ENCODE results near the gene PIK3R6.

Gene PIK3R6

DNA sequence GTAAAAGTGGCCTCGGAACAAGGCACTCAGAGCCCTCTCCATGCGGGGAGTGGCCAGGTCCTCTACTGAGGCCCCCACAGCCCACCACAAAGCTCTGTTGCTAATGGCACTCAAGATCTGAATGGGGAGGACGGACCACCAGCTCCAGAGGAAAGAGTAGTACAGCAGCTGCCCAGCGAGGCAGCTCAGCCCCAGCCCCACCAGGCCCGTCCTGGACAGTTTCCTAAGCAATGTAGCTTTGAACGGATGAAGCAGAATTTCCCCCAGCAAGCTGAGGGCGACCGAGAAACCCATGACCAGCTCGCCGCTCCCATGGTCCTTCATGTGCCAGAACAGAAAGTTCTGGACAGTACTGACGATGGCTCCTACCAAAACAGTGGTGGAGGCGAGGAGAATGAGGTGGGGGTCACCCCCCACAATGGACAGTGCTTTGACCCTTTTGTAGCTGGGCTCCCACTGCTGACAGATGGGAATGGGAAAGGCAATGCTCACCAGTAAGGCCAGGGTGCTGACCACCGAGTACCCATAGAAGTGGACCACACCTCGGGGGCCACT is 69.8 kb downstream of the PIK3R6 start:
- DNase-seq (ENCODE audit: low spot score) = no peak

DNA sequence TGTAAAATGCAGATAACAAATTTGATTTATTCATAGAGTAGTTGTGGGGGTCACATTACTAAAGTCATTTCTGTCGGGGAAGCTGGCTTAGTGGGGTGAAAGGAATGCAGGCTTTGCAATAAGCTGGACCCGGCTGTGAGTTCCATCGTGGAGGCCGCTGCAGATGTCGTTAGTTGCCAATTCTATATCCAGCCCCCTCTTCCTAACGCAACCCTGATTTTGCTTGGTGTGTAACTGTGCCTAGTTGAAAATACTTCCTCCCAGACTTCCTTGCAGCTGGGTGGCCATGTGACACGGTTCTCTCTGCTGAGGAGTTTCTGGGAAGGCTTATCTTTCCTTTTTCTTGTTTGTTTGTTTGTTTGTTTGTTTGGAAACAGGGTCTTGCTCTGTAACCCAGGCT is 72.8 kb downstream of the PIK3R6 start:
- DNase-seq (ENCODE audit: low spot score) = no peak

DNA sequence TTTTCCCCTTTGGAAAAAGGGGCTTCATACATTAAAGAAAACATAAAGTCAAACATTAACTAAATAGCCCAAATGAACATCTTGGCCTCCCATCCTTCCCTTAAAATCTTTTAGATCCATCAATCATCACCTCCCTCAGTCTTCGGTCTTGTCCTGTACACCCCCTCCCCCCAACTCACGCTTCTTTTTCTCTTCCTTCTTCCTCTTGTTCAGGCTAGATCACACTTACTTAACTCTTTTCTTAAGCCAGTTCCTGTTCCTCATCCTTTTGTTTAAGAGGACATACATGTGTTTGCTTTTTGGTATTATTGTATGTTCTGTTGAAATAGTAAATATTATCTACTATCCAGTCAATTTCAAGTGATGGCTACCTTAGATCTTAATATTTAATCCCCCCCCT is 73.8 kb downstream of the PIK3R6 start:
- DNase-seq (ENCODE audit: low spot score) = no peak

DNA sequence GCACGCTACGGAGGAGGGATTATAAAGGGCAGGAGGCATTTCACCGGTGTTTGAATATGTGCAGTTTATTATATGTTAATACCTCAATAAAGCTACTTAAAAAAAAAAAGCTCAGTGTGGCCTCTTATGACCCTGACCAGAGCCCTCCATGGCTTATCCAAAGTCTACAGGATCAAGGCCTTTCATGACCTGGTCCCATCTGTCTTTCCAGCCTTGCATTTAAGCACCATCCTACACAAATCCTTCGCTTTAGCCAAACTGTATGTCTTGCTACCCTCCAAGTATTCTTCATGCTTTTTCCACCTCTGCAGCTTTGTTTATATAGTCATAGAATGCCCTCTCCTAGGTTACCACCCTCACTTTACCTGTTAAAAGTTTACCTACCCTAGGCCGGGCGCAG is 74.8 kb downstream of the PIK3R6 start:
- DNase-seq (ENCODE audit: low spot score) = no peak

DNA sequence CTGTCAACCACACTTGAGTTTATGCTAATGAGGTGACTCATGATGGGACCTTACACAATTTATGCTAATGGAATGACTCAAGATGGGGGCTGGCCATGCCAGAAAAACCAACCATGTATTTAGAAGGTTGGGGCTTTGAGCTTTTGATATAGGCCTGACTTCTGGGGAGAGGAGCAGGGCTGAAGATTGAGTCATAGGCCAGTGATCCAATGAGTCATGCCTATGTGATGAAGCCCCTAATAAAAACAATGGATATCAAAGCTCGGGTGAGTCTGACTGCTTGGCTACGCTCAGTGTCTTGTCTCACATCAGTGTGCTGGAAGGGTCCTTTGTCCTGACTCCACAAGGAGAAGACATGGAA is 75.6 kb downstream of the PIK3R6 start:
- peak; percentile 48 for DNase-seq (ENCODE audit: low spot score)

DNA sequence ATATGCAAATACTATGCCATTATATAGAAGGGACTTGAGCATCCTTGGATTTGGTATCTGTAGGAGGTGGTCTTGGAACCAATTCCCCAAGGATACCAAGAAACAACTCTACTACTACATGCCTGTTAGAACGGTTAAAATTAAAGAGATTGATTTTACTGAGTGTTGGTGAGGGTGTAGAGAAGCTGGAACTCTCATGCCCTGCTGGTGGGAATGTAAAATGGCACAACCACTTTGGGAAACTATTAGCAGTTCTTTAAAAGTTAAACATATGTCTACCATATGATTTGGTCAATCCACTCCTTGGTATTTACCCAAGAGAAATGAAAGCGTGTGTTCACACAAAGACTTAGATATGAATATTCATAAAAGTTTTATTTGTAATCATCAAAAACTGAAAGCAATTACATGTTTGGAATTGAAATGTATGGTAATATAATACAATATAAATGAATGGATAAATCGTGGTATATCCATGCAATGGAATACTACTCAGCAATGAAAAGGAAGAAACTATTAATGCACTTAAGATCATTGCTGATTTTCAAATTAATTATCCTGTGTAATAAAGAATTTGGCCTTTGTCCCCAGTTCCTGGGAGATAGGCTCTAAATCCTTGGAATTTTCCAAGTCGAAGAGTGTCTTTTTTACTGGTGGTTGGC is 76.1 kb downstream of the PIK3R6 start:
- no peak for DNase-seq (ENCODE audit: low spot score)

DNA sequence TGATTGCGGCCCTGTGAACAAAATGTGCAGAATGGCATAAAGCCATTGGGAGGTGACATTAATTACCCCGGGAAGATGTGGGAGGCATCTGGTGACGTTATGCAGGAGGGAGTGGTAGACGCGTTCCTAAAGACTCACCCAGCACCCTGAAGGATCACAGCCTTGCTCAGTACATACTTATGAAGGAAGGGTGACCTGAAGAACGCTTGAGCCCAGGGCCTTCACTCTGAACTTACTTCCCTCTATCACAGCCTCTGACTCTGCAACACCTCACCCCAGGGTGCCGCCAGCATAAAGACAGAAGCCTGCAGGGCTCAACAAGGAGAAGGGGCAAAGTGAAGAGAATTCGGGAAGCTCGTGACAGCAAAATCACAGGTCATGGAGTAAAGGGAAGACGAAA is 77.7 kb downstream of the PIK3R6 start:
- DNase-seq (ENCODE audit: low spot score) = no peak

DNA sequence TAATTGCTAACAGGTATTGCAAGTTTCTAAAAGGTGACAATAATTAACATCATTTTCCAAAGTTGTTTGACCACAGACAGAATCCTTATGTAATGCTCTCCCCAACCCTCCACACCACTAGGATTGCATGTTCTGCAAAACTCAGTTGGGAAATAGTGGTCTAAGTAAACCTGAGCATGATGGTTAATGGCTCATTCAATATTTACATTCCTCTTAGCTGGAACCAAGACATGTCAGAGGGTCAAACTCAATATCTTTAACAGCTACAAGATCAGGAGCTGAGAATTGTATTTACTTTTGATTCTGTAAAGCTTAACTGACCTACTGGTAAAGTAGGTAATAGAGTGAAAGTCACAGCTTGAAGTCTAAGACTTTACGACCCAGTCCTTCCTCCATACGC is 78.5 kb downstream of the PIK3R6 start:
- DNase-seq (ENCODE audit: low spot score) = no peak

DNA sequence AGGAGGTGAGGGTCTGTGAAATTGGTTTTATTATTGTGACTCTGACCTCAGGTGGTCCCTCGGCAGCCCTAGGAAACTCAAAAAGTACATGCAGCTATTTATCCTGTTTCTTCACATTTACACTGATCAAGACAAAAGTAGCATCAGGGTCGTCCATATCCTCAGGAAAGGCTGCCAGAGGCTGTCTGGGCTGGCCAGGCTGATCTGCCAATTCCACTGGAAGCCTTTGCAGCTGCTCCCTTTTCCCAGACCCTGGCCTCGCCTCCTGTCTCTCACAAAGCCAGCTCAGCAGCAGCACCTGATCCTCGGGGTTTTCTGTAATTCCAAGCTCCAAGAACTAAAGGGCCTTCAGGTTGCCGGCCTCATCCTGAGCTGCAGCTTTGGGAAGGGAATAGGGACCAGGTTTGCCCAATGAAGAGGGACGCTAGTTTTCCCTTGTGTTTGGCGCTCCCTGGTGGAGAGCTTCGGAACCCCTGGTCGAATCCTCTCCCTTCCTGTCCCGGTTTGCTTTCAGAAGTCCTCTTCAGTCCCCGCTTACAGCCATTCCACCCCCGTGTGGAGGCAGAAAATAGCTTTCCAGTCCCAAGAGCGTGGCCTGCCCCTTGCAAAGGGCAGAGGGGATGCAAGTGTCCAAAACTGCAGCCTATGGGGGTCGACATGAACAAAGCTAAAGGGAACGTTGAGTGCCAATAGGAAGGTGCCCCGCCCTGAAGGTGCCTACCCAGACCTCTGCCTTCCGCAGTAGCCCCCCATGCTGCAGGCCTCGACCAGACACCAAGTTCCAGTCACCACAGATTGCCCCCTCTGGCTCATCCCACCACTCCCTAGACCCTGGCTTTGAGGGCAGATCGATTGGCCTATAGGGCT is 81.7 kb downstream of the PIK3R6 start:
- peak; percentile 88 for DNase-seq (ENCODE audit: low spot score)

DNA sequence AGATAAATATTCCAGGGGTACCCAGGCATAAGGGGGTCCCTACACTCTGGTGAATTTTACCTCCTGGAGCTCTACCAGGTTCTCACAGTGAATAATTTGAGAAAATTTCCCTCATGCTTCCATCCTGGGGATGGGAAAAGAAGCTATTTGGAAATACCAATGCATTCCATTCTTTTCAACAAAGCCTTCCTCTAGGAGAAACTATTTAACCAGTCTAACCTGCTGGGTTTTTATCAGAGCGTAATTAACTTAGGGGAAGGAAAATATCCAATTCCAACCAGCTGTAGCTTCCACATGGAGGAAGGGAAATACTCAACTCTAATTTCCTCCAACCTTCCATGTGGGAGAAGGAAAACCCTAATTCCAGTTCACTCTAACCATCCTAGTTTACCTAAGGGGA is 85.3 kb downstream of the PIK3R6 start:
- DNase-seq (ENCODE audit: low spot score) = no peak

DNA sequence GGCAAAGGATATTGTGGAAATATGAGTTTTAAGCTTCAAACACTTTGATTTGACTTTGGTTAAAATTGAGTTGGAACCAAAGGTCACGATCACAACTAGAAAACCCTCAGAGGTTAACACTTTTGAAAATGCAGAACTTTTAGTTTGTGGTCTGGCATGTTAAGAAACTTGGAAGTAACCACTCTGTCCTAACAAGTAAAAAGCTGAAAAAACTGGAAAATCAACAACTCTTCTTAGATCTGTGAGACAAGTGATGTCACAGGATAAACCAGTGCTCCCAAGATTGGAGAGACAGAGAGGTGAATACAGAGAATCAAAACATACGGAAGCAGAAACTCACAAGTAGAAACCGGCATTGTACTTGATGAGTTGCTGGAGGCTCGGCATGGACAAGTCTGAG is 85.7 kb downstream of the PIK3R6 start:
- no peak for DNase-seq (ENCODE audit: low spot score)

DNA sequence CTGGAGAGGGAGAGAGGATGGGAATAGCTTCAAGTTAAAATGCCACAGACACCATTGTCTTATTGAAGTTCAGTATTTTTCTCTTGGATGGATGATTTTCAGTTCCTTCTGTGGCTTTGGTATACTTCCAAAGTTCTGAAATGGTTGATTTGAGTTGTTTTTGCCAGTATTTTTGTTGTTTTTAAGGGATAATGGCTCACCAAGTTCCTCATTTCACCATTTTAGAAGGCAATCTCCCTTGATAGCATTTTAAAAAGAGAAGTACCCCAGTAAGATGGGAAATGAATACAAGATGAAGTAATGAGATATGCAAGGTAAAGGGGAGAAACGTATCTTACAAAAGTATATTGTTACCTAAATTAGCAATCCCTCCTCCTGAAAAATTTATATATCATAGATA is 90.6 kb downstream of the PIK3R6 start:
- no peak for DNase-seq (ENCODE audit: low spot score)

DNA sequence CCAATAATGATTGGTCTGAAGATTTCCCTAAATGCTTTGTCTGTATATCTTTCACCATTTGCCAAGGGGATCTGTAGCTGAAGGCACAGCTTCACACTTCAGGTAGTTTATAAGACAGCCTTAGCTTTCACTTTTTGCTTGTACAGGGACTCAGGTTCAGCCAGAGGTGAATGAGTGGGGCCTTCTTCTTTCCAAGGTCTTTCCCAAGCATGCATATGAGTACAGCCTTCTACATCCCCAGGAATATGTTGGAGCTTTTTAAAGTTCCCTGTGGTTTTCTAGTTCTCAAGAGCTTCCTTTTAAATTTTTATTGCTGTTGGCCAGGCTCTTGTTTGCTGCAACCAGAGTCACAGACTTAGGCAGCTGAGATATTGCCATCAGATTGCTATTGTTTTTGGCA is 91.2 kb downstream of the PIK3R6 start:
- no peak for DNase-seq (ENCODE audit: low spot score)

DNA sequence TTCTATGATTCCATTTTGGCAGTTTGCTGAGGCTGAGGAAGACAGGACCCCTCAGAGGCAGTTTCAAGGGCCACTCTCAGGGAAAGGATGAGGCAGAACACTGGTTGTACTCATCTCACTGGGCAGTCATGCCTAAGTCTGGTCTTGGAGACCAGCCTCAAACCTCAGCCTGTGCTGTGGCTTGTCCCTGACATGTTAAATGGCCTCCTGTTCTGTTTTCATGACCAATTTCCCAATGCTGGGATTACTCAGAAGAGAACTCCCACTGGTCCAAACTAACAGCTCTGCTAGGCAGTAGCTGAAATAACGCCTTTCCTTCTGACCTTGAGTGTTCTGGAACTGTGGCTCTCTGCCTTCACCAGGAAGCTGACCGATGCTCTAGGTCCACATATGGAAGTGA is 100.7 kb downstream of the PIK3R6 start:
- no peak for DNase-seq (ENCODE audit: low spot score)

DNA sequence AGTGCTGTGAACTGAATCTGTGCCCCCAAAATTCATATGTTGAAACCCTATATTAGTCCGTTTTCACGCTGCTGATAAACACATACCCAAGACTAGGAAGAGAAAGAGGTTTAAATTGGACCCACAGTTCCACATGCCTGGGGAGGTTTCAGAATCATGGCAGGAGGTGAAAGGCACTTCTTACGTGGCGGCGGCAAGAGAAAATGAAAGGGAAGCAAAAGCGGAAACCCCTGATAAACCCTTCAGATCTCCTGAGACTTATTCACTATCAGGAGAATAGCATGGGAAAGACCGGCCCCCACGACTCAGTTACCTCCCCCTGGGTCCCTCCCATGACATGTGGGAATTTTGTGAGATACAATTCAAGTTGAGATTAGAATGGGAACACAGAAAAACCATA is 105.5 kb downstream of the PIK3R6 start:
- DNase-seq (ENCODE audit: low spot score) = no peak

DNA sequence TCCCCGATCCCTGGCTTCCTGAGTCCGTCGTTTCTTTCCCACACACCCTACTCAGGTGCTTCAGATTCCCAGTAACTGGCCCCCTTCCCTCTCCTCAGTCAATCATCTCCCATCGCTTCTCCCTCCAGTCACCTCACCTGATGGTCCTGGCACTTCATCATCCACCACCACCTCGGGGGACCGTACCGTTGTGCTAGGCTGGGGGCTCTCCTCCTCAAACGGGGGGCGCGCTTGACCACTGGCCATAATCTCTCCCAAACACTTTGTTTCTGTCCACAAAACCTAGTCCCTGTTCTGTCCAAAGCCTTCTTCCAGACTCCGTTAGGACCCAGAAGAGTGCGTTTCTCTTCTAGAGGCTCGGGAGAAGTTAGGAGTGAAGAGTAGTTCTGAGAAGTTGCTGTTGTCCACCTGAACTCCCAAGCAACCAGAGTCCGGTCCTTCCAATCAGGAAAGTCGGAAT is 109.3 kb downstream of the PIK3R6 start, which contains the start of gene SPDYE4:
Gene SPDYE4, minus strand, starts transcription at position 410 of the 460 bp plus-strand sequence. Its CDS starts 164 bp downstream, at position 246.
- no peak for DNase-seq (ENCODE audit: low spot score)

DNA sequence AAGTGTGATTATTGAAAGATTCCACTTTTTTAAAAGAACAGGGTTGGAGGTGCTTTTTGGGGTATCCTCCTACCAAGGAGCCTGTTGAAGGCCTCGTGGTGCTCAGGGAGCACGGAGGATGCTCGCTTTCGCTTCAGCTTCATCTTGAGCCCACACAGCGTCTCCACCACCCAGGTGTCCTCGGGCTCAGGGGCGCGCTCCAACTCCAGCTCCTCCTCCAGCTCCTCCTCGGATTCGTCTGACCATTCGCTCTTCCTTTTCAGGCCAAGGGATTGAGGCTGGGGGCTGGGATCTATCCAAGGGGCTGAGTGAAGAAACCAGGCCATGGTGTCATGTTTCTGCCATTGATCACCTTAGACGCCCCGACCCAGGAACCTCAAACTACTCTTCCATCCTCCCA is 110.3 kb downstream of the PIK3R6 start:
- no peak for DNase-seq (ENCODE audit: low spot score)

DNA sequence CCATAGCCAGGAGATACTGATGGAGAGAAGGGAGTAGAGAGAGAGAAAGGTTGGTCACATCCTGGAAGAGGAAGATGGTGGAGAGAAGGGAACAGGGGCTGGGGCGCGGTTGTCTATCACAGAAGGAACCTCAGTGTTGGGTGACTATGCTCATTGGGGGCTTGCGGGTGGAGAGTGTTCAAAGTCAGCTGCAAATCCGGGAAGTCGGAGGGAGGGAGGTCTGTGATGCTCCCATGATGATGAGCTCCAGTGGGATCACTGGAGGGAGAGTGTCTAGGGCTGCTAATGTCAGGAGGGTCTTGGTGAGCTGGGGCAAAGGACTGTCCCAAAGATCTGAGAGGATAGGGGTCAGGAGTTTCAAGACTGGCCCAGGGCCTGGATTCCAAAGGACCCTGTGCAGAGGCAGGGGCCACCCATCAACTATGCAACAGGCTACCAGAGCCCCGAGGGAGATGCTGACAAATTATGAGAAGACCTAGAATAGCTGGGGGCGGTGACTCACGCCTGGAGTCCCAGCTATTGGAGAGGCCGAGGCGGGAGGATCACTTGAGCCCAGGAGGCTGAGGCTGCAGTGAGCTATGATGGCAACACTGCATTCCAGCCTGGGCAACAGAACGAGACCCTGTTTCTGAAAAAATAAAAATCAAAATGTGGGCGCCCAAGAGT is 111.8 kb downstream of the PIK3R6 start:
- no peak for DNase-seq (ENCODE audit: low spot score)

DNA sequence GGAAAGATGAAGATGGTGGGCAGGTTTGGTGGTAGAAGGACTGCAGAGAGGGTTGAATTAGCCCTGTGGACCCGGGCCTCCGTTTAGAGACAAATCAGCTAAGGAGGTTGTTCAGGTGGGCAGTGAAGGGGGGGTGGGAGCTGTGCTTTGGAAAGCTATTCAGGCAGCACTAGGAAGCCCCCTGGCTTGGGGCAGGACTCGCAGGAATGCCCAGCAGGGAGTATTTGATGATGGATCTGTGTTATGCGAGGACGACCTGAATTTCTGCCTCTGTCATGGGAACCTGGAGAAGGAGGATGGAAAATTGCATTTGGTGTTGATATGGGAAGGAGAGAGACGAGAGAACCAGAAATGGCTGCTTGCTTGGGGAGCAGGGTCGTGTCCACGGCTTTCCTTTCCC is 112.6 kb downstream of the PIK3R6 start:
- no peak for DNase-seq (ENCODE audit: low spot score)

DNA sequence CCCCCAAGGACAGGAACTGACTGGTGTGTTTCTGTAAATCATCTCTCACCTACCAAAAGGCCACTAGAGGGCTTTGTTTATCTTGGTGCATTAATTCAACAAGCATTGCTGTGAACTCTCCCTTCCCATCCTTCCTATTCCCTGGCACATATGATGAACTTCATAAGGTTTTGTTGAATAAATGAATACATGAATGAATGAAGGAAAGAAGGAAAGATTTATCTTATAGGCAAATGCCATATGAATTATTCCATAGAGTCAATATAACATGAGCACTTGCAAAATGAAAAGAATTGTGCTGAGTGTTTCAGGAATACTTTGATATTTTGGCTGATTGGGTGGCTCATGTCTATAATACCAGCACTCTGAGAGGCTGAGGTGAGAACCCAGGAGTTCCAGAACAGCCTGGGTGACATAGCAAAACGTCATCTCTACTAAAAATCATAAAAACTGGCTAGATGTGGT is 113.5 kb downstream of the PIK3R6 start:
- DNase-seq (ENCODE audit: low spot score) = peak; percentile 48

DNA sequence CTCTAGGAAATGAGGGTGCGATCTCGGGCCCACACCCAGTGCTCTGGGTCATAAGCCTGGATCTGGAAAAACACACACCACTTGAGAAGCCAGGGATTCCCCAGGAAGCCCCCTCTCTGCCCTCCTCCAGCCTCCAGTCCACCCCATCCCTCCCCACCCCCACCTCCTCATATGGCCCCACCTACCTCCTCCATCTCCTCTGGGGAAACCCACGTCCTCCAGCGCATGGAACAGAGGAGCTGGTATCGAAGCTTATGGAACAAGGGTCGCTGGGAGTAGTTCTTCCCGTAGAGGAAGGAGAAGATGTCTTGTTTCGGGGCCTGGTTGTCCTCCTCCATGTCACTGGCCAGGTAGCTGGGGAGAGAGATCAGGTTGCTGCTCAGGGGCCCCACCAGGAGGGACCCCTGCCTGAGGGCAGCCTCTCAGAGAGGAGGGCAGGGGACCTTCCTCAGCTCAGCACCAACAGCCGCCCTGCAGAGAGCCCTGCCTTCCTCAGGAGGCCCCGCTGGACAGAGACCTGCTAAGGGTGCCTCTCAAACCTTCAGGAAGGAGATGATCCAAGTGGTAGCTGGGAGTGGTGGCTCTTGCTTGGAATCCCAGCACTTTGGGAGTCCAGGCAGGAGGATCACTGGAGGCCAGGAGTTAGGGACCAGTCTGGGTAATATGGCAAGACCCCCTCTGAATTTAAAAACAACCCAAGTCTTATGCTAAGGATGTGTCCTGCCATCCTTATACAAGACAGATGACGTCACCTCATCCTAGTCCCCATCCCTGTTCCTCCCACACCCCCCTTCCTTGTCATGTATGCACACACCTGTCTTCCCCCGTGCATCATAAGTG is 114.1 kb downstream of the PIK3R6 start:
- DNase-seq (ENCODE audit: low spot score) = no peak
